BE2C (cell line): ENCODE data around the gene TAF8.

Experiments
- DNase-seq: peaks from one replicate; pipeline ENCODE4 v3.0.0-alpha.2; 2020
- H3K27me3 ChIP-seq: fragments of 250-450 bp; sonication (Bioruptor Pico); 2 replicates; pipeline ENCODE4 v1.5.1; 2020; ENCODE audit warnings: mild to moderate bottlenecking
- H3K36me3 ChIP-seq: fragments of 250-450 bp; sonication (Bioruptor Pico); 2 replicates; pipeline ENCODE4 v1.5.1; 2020; ENCODE audit warnings: mild to moderate bottlenecking
- H3K4me1 ChIP-seq: fragments of 250-450 bp; sonication (Bioruptor Pico); 2 replicates; pipeline ENCODE4 v1.5.1; 2020
- H3K4me3 ChIP-seq: 2 replicates; pipeline ENCODE4 v1.5.1; 2011; ENCODE audit warnings: low read depth, low read length
- H3K9me3 ChIP-seq: fragments of 250-450 bp; sonication (Bioruptor Pico); 2 replicates; pipeline ENCODE4 v1.5.1; 2020
- TF ChIP-seq, protein P1 (sequence below): IDR thresholded peaks from 2 replicates; pipeline ENCODE4 v1.5.1; 2012; ENCODE audit warnings: mild to moderate bottlenecking, low read depth, low read length

Gene TAF8

DNA sequence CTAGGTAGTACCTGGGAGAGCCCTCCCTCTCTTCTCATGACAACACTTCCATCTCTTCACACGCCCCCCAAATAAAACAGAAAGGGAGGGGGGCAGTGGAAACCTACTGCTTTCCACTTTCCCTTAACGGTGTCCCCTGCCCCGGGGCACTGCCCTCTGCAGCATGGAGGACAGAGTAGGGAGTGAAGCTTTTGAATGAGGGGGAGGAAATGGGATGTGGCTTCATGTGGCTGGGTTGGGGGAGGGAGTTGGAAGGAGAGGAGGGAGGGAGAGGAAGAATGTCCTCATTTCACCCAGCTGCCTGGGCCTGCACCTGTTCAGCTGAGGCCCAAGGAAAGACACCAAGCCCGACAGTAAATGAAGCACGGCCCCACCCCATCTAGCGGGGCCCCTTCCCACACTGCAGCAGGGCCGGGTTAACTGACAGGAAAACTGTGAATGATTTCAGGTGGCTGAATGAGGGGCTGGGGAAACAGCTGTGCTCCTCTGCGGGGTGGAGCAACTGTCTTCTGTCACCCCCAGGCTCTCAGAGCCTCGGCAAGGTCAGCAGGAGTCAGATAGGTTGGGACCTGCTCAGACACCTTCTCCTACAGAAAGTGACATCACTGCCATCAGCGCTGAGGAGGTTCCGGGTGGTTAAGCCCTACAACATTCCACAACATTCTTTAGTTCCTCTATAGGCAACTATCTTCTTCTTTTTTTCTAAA, 40.0 kb upstream of the TAF8 start:
- Histone ChIP-seq H3K27me3 (no peaks in the 10 kb centered on the region), H3K36me3 (no peaks in the 10 kb centered on the region), H3K9me3 (no peaks in the 10 kb centered on the region), H3K4me1 (no peaks in the 10 kb centered on the region), H3K4me3 (no peak overlapping the region)
- TF ChIP-seq, protein P1, sequence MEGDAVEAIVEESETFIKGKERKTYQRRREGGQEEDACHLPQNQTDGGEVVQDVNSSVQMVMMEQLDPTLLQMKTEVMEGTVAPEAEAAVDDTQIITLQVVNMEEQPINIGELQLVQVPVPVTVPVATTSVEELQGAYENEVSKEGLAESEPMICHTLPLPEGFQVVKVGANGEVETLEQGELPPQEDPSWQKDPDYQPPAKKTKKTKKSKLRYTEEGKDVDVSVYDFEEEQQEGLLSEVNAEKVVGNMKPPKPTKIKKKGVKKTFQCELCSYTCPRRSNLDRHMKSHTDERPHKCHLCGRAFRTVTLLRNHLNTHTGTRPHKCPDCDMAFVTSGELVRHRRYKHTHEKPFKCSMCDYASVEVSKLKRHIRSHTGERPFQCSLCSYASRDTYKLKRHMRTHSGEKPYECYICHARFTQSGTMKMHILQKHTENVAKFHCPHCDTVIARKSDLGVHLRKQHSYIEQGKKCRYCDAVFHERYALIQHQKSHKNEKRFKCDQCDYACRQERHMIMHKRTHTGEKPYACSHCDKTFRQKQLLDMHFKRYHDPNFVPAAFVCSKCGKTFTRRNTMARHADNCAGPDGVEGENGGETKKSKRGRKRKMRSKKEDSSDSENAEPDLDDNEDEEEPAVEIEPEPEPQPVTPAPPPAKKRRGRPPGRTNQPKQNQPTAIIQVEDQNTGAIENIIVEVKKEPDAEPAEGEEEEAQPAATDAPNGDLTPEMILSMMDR = no peak
- DNase-seq = no peak

DNA sequence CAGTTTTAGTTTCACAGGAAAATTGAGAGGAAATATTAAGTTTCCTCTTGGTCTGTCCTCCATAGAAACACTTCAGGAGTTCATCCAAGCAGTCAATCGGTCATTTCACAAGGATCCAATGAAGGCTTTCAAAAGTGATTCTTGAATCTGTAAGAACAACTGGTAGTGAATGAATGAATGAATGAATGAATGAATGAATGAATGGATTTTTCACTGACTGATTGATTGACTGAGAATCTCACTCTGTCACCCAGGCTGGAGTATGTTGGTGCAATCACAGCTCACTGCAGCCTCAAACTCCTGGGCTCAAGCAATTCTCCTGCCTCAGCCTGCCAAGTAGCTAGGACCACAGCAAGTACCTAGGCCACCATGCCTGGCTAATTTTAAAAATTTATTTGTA, 39.4 kb upstream of the TAF8 start:
- Histone ChIP-seq H3K4me3 (no peak overlapping the region), H3K9me3 (no peaks in the 10 kb centered on the region), H3K27me3 (no peaks in the 10 kb centered on the region), H3K36me3 (no peaks in the 10 kb centered on the region), H3K4me1 (no peaks in the 10 kb centered on the region)
- TF ChIP-seq, protein P1 = no peak
- no peak for DNase-seq

DNA sequence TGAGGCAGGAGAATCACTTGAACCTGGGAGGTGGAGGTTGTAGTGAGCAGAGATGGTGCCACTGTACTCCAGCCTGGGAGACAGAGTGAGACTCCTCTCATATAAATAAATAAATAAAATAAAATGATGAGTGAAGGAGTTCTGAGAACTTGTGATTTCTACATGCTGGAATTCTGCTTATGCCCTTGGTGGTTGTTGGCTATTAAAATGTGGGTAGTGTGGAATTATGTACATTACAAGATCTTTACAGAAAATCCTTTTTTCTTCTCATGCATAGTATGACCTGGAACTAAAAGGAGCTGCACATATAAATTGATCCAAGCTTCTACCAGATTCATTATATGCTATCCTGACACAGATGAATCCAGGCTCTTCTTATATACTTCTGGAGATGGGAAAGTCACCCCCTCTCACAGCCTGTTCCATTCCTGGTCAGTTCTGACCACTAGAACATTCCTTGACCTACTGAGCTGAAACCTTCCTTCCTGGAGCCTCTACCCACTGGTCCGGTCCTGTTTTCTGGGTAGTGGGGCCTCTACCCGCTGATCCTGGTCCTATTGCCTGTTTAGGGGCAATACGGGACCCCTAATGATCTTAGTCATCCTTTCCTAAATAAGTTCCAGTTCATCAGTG, 37.7 kb upstream of the TAF8 start:
- H3K9me3 ChIP-seq = no peaks in the 10 kb centered on the region
- peaks cover 8% of the 10 kb centered on the region for H3K4me1 ChIP-seq
- TF ChIP-seq, protein P1 = no peak
- H3K27me3 ChIP-seq = no peaks in the 10 kb centered on the region
- H3K36me3 ChIP-seq = no peaks in the 10 kb centered on the region
- DNase-seq = no peak
- no peak overlapping the region for H3K4me3 ChIP-seq

DNA sequence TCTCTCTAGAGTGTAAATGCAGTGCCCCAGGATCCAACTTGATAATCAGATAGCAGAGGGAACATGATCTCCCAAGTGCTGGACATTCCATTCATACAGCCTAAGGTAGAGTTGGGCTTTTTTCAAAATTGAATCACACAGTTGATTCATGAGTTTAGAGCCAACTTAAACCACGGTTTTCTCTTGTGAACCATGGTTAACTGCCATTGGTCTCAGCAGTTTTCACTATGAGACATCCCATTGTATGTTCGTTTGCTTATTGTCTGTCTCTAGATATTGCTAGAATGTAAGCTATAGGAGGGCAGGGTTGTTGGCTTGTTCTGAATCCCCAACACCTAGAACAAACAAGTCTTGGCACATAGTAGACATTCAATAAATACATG, 37.2 kb upstream of the TAF8 start:
- H3K9me3 ChIP-seq = no peaks in the 10 kb centered on the region
- no peak overlapping the region for H3K4me3 ChIP-seq
- TF ChIP-seq, protein P1 = no peak
- H3K27me3 ChIP-seq = no peaks in the 10 kb centered on the region
- DNase-seq = no peak
- peaks cover 8% of the 10 kb centered on the region for H3K4me1 ChIP-seq
- H3K36me3 ChIP-seq = no peaks in the 10 kb centered on the region

DNA sequence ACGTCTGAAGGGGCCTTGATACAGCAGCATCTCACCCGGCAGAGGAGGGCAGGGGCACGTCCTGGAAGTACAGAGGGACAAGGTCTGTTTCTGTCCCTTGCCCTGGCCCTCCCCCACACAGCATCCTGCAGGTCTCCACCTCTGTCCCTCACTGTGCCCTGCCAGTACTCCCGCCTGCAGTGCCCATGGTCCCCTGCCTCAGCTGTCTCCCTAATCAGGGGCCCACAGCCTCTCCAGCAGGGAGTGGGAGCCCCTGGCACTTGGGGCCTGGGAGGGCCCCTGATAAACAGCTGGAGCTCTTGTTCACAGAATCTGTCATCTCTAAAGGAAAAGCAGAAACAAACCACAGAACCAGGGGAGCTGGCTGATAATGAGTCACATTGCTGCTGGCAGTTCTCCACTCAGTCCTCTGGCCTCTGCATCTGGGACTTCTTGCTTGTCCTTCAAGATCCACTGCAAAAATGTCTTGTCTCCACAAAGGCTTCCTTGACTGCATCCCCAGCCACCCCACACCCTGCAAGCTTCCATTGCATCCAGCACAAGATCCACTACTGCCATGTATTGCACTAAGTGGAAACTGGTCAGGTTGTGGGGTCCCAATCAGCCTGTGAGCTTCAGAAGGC, 33.2 kb upstream of the TAF8 start:
- Histone ChIP-seq H3K27me3 (no peaks in the 10 kb centered on the region), H3K9me3 (no peaks in the 10 kb centered on the region), H3K36me3 (no peaks in the 10 kb centered on the region), H3K4me3 (no peak overlapping the region), H3K4me1 (peaks cover 8% of the 10 kb centered on the region)
- TF ChIP-seq, protein P1 = no peak
- DNase-seq = peak; percentile 23

DNA sequence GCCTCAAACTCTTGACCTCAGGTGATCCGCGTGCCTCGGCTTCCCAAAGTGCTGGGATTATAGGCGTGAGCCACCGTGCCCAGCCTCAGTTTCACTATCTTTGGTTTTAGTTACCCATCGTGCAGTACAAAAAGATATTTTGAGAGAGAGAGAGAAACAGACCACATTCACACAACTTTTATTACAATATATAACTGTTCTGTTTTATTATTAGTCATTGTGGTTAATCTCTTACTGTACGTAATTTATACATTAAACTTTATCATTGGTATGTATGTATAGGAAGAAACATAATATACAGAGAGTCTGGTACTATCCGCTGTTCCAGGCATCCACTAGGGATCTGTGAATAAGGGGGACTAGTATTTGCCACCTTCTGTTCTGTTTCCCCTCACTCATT, 29.4 kb upstream of the TAF8 start:
- Histone ChIP-seq H3K9me3 (no peaks in the 10 kb centered on the region), H3K36me3 (no peaks in the 10 kb centered on the region), H3K4me1 (peaks cover 8% of the 10 kb centered on the region), H3K27me3 (no peaks in the 10 kb centered on the region), H3K4me3 (no peak overlapping the region)
- TF ChIP-seq, protein P1 = no peak
- DNase-seq = no peak
